K562 (cell line): ENCODE results near the gene MTG1. TPM values are rescaled to one million over a fixed set of nuclear protein-coding genes. Genes with fewer than 3 reads are reported as not detected.

ENCODE experiments used
- ATAC-seq: fragments of 200-7000 bp; cut with Tn5 transposase; 3 replicates; pipeline ENCODE4 v1.9.1; 2020; ENCODE audit warnings: moderate library complexity
- BruUV-seq: library from RNA; stranded (reverse); fragments of 400-500 nt; replicated peaks from 2 replicates; lab custom pipeline; 2021; lab: Mats Ljungman, UMichigan
- CTCF ChIA-PET: fragments of 300-600 bp; formaldehyde crosslinking; extraction: SDS; loops from one replicate; lab custom pipeline; 2021; ENCODE audit warnings: low intra/inter-chr PET ratio; lab: Yijun Ruan, JAX
- POLR2A ChIA-PET: fragments of 300-600, 350-650 bp; sonication (Branson Sonifier 250); formaldehyde crosslinking; extraction: SDS; loops from one replicate; lab custom pipeline; 2021; ENCODE audit warnings: antibody characterized with exemption, inconsistent platforms; lab: Yijun Ruan, JAX
- DNase-seq, 4 experiments: peaks; one replicate each; pipeline versions ENCODE4 v3.0.0 to v3.0.0-alpha.2; 2011 to 2018; ENCODE audit warnings: low spot score in 3 of 4, mixed read lengths in 3 of 4; ENCODE audit errors: extremely low read depth in 1 of 4
- FAIRE-seq: peaks from 2 replicates; lab custom pipeline; 2011; peaks lifted over from hg19 to GRCh38; lab: Jason Lieb, UNC
- H2AFZ ChIP-seq: 2 replicates; pipeline ENCODE4 v1.6.0; 2011; ENCODE audit warnings: low read depth, low read length, control low read depth, inconsistent platforms
- H3K27ac ChIP-seq: fragments of 200-600 bp; 3 replicates; pipeline ENCODE4 v1.8.0; 2011; ENCODE audit warnings: low read depth, mild to moderate bottlenecking, control low read depth, inconsistent platforms, low read length, moderate library complexity, mixed read lengths; ENCODE audit errors: extremely low read depth
- H3K27me3 ChIP-seq, 2 experiments: fragments of 300-600 bp in 1 of 2; 2 replicates in 1 of 2; 3 replicates in 1 of 2; pipeline versions ENCODE4 v1.6.0 to v1.8.0; 2011; ENCODE audit warnings: inconsistent platforms in 2 of 2, low read length in 2 of 2, mild to moderate bottlenecking in 1 of 2, mixed read lengths in 1 of 2, moderate library complexity in 1 of 2; ENCODE audit not compliant: control insufficient read depth in 2 of 2, insufficient read depth in 2 of 2
- H3K36me3 ChIP-seq: fragments of 300-600 bp; 3 replicates; pipeline ENCODE4 v1.8.0; 2011; ENCODE audit warnings: mild to moderate bottlenecking, low read length, inconsistent platforms; ENCODE audit not compliant: control insufficient read depth, insufficient read depth
- H3K4me1 ChIP-seq, 2 experiments: fragments of 200-600 bp in 1 of 2; replicated peaks in 1 of 2; 2 replicates in 1 of 2; 3 replicates in 1 of 2; pipeline versions ENCODE4 v1.5.1 to v1.8.0; 2011; ENCODE audit warnings: inconsistent platforms in 2 of 2, low read length in 2 of 2, mild to moderate bottlenecking in 1 of 2, mixed read lengths in 1 of 2, moderate library complexity in 1 of 2; ENCODE audit not compliant: control insufficient read depth in 2 of 2, insufficient read depth in 2 of 2
- H3K4me2 ChIP-seq: 2 replicates; pipeline ENCODE4 v1.6.1; 2011; ENCODE audit warnings: low read length, control low read depth, inconsistent platforms, mixed read lengths; ENCODE audit not compliant: insufficient read depth
- H3K4me3 ChIP-seq: fragments of 200-600 bp; sonication (generic), shearing (Covaris generic); 2 replicates; pipeline ENCODE4 v1.5.1; 2016; ENCODE audit warnings: control low read depth, inconsistent platforms
- H3K79me2 ChIP-seq: fragments of 200-600 bp; 3 replicates; pipeline ENCODE4 v1.8.0; 2011; ENCODE audit warnings: low read length, inconsistent platforms; ENCODE audit not compliant: control insufficient read depth, insufficient read depth
- H3K9ac ChIP-seq, 2 experiments: 2 replicates each; pipeline versions ENCODE4 v1.6.0 to v1.6.1; 2011; ENCODE audit warnings: low read depth in 2 of 2, low read length in 2 of 2, control low read depth in 1 of 2, inconsistent platforms in 1 of 2, mild to moderate bottlenecking in 1 of 2, mixed read lengths in 1 of 2; ENCODE audit not compliant: insufficient read depth in 1 of 2
- H3K9me1 ChIP-seq: one replicate; pipeline ENCODE4 v1.6.0; 2011; ENCODE audit warnings: inconsistent platforms, mild to moderate bottlenecking, low read length, moderate library complexity; ENCODE audit not compliant: control insufficient read depth, insufficient read depth
- H3K9me3 ChIP-seq: replicated peaks from 2 replicates; pipeline ENCODE4 v1.5.1; 2011; ENCODE audit warnings: low read depth, low read length, inconsistent platforms; ENCODE audit not compliant: control insufficient read depth, insufficient read depth
- H4K20me1 ChIP-seq: replicated peaks from 2 replicates; pipeline ENCODE4 v1.6.1; 2011; ENCODE audit warnings: low read length, inconsistent platforms, mixed read lengths; ENCODE audit not compliant: control insufficient read depth, insufficient read depth
- BDP1 ChIP-seq: IDR thresholded peaks from 3 replicates; pipeline ENCODE4 v1.6.1; 2011; ENCODE audit not compliant: insufficient read length, insufficient read depth
- HDGF ChIP-seq: fragments of 450-650 bp; IDR thresholded peaks from 2 replicates; pipeline ENCODE4 v1.6.1; 2016
- MTA3 ChIP-seq: fragments of 450-650 bp; formaldehyde crosslinking; IDR thresholded peaks from 2 replicates; pipeline ENCODE4 v1.6.1; 2017; ENCODE audit warnings: mild to moderate bottlenecking, borderline replicate concordance
- MYNN ChIP-seq, 2 experiments: sonication (generic); formaldehyde crosslinking in 1 of 2; IDR thresholded peaks; 2 replicates each; pipeline versions ENCODE4 v1.5.0 to v1.6.1; 2016 to 2020; ENCODE audit warnings: antibody characterized with exemption in 1 of 2, missing genetic modification reagents in 1 of 2
- NFIX ChIP-seq: fragments of 250-450 bp; sonication (Bioruptor Pico); IDR thresholded peaks from 2 replicates; pipeline ENCODE4 v1.4.0; 2020; ENCODE audit warnings: low read depth, mild to moderate bottlenecking, moderate library complexity
- NFYB ChIP-seq: IDR thresholded peaks from 2 replicates; pipeline ENCODE4 v1.6.1; 2011; ENCODE audit warnings: mild to moderate bottlenecking, moderate library complexity; ENCODE audit not compliant: insufficient read length; ENCODE audit errors: extremely low read depth
- PCBP2 ChIP-seq: fragments of 200-400 bp; formaldehyde crosslinking; IDR thresholded peaks from 2 replicates; pipeline ENCODE4 v1.6.1; 2018; ENCODE audit warnings: low read length, low read depth, mild to moderate bottlenecking, moderate library complexity; ENCODE audit not compliant: poor library complexity, severe bottlenecking
- PURB ChIP-seq: sonication (generic); formaldehyde crosslinking; IDR thresholded peaks from 2 replicates; pipeline ENCODE4 v1.9.0; 2021; ENCODE audit warnings: low read depth, mild to moderate bottlenecking, missing genetic modification reagents
- RBFOX2 ChIP-seq: fragments of 200-400 bp; formaldehyde crosslinking; IDR thresholded peaks from 2 replicates; pipeline ENCODE4 v1.6.1; 2017; ENCODE audit warnings: low read depth, mild to moderate bottlenecking, low read length, moderate library complexity
- SMARCC2 ChIP-seq: fragments of 450-650 bp; IDR thresholded peaks from 2 replicates; pipeline ENCODE4 v1.6.1; 2017; ENCODE audit warnings: antibody characterized with exemption, moderate library complexity, mild to moderate bottlenecking, low read depth
- ZBTB1 ChIP-seq: sonication (generic); formaldehyde crosslinking; IDR thresholded peaks from 2 replicates; pipeline ENCODE4 v1.8.1; 2023; ENCODE audit warnings: missing genetic modification reagents, low read depth, mild to moderate bottlenecking, borderline replicate concordance
- ZNF239 ChIP-seq: fragments of 250-450 bp; sonication (Bioruptor Pico); IDR thresholded peaks from 2 replicates; pipeline ENCODE4 v1.4.0; 2020; ENCODE audit warnings: mild to moderate bottlenecking
- ZNF282 ChIP-seq: sonication (generic); formaldehyde crosslinking; IDR thresholded peaks from 2 replicates; pipeline ENCODE4 v1.8.1; 2023; ENCODE audit warnings: missing genetic modification reagents
- WGBS: fragments of 100-300 bp; shearing (Covaris generic); methylation state at CpG from one replicate; pipeline ENCODE4 v1.1.6; 2016; ENCODE audit warnings: low coverage, mixed read lengths; ENCODE audit not compliant: insufficient coverage; ENCODE audit errors: missing lambda C conversion rate; 5-methylcytosine and 5-hydroxymethylcytosine counted together
- in situ Hi-C: fragments of 300-500 bp; cut with MboI; formaldehyde crosslinking; loops from 4 replicates; pipeline ENCODE4 v1.15.0; 2018; ENCODE audit warnings: inconsistent platforms, mixed read lengths
- intact Hi-C: fragments of 100-400 bp; cut with micrococcal nuclease; formaldehyde crosslinking; loops from 2 replicates; pipeline ENCODE4 v1.14.2; 2022
- polyA plus RNA-seq, 8 experiments: library from polyadenylated mRNA; depleted of rRNA in 4 of 8; stranded (reverse) in 5 of 8; unstranded in 3 of 8; fragments of >200 nt; fragmentation: Nextera tagmentation in 2 of 8; fragmentation: Illumina TruSeq in 1 of 8; extraction: Ambion mirVana in 2 of 8; extraction: Trizol in 1 of 8; gene quantifications; 2 replicates each; pipeline versions ENCODE4 v1.2.1 to v1.2.3, GENCODE V29; 2011 to 2014; ENCODE audit warnings: inconsistent platforms in 1 of 8, missing spikeins in 1 of 8
- total RNA-seq, 7 experiments: library from RNA; depleted of rRNA in 6 of 7; stranded (reverse); fragments of >200 nt in 6 of 7; fragmentation: Illumina TruSeq in 2 of 7; extraction: Trizol in 2 of 7; gene quantifications; 2 replicates each; pipeline versions ENCODE4 v1.2.1 to v1.2.3, GENCODE V29; 2011 to 2021; ENCODE audit warnings: low replicate concordance in 1 of 7
- TF ChIP-seq, protein P1 (sequence below): fragments of 250-450 bp; sonication (Bioruptor Pico); IDR thresholded peaks from 2 replicates; pipeline ENCODE4 v1.5.1; 2021; ENCODE audit warnings: mild to moderate bottlenecking

The MTG1 gene
- total and polyA plus RNA-seq, 9 of the 15 experiments (the other 6 are each of a cell fraction or from before 2014, with no cell fraction given) = 2.8 to 28.2 (median 15.4) TPM

DNA sequence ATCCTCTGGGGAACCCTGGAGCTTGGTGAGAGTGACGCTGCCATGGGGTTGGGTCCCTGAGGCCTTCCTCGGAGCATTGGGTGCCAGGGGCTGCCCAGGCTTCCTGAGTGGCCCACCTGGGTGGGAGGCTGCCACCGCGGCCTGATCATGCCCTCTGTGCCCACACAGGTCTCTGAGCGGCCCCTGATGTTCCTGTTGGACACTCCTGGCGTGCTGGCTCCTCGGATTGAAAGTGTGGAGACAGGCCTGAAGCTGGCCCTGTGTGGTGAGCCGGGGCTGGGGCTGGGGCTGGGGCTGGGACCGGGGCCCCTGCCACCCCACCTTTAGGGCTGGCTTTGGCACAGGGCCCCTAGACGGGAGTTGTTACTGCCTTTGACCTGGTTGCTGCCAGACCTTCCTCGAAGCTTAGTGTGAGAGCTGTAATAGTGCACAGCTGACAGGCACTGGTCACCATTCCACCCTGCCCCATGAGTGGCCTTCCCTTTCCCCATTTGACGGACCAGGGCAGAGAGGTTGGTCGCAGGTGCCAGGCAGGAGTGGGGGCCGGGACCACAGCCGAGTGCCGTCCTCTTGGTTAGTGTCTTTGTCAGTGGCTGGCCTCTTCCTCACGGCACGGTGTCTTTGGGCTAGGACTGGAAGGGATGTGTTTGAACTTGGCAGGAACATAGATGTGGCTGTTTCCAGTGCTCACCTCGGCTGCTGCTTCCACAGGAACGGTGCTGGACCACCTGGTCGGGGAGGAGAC, 8.2 kb downstream of the MTG1 start:
- TF ChIP-seq RBFOX2 (0 out of 2 replicates have a peak, but pooled peaks have one; percentile 8), SMARCC2 (no peak), MTA3 (no peak)
- CTCF ChIA-PET = no interaction called here
- WGBS = 93% methylated on average over 5 of the region's 21 CpGs

GRCh38 chr10:133403359-133403758, 9.4 kb downstream of the MTG1 start:
- in situ Hi-C loops (no loop called here), intact Hi-C loops (no loop called here)
- no peak for FAIRE-seq
- Histone ChIP-seq H3K4me1 (peaks cover 0 to 7% of the 10 kb centered on the region in 2 experiments; a peak in 2 of 5 replicates), H3K27me3 (no peaks in the 10 kb centered on the region), H3K36me3 (peaks cover 58% of the 10 kb centered on the region; the same call in 2 of the 3 replicates), H4K20me1 (no peaks in the 10 kb centered on the region), H3K4me2 (no peak overlapping the region), H3K27ac (no peak overlapping the region), H2AFZ (no peak overlapping the region), H3K9me3 (no peaks in the 10 kb centered on the region), H3K79me2 (peaks cover 8% of the 10 kb centered on the region; the same call in 2 of the 3 replicates), H3K4me3 (no peak overlapping the region), H3K9ac (no peak overlapping the region), H3K9me1 (no peaks in the 10 kb centered on the region)
- BruUV-seq = no TSS peak
- no peak for DNase-seq
- CTCF ChIA-PET = no interaction called here
- POLR2A ChIA-PET = no interaction called here
- ATAC-seq = no peak
- 75% methylated on average over 10 of the region's 16 CpGs for WGBS
- no peak for TF ChIP-seq ZNF282
- TF ChIP-seq MYNN (IDR thresholded peaks at IDR 0.05) = no peak
- no peak for TF ChIP-seq MYNN (CRISPR knock-in tag; IDR thresholded peaks at IDR 0.05)
- TF ChIP-seq ZNF239 (CRISPR knock-in tag) = no peak
- TF ChIP-seq ZBTB1 (CRISPR knock-in tag) = no peak
- no peak for TF ChIP-seq HDGF
- no peak for TF ChIP-seq NFYB
- TF ChIP-seq, protein P1, sequence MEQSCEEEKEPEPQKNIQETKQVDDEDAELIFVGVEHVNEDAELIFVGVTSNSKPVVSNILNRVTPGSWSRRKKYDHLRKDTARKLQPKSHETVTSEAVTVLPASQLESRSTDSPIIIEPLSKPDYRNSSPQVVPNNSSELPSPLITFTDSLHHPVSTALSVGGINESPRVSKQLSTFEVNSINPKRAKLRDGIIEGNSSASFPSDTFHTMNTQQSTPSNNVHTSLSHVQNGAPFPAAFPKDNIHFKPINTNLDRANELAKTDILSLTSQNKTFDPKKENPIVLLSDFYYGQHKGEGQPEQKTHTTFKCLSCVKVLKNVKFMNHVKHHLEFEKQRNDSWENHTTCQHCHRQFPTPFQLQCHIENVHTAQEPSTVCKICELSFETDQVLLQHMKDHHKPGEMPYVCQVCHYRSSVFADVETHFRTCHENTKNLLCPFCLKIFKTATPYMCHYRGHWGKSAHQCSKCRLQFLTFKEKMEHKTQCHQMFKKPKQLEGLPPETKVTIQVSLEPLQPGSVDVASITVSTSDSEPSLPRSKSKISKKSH (CRISPR knock-in tag) = no peak
- TF ChIP-seq PCBP2 = no peak
- no peak for TF ChIP-seq NFIX
- TF ChIP-seq PURB (CRISPR knock-in tag) = no peak
- TF ChIP-seq BDP1 = no peak

More for the DNA sequence above, 8.2 kb downstream of the MTG1 start:
- ATAC-seq (no peak), FAIRE-seq (no peak), DNase-seq (no peak)
- in situ Hi-C loops (no loop called here), intact Hi-C loops (no loop called here)
- peaks cover 3% of the 10 kb centered on the region; the same call in 2 of the 3 replicates for H3K79me2 ChIP-seq
- no peaks in the 10 kb centered on the region for H4K20me1 ChIP-seq
- peaks cover 56% of the 10 kb centered on the region; the same call in 2 of the 3 replicates for H3K36me3 ChIP-seq
- H3K4me3 ChIP-seq = no peak overlapping the region
- BruUV-seq = no TSS peak
- no peak overlapping the region for H2AFZ ChIP-seq
- POLR2A ChIA-PET = interaction anchor here (1.2 kb wide), 1 partner anchor 14 kb away, joined by 6 read pairs; no protein-coding TSS in a partner anchor
- no peak overlapping the region for H3K9ac ChIP-seq
- H3K4me1 ChIP-seq = peaks cover 0 to 7% of the 10 kb centered on the region in 2 experiments; a peak in 2 of 5 replicates
- H3K27me3 ChIP-seq = no peaks in the 10 kb centered on the region
- no peaks in the 10 kb centered on the region for H3K9me3 ChIP-seq
- no peak overlapping the region for H3K4me2 ChIP-seq
- H3K9me1 ChIP-seq = no peaks in the 10 kb centered on the region
- H3K27ac ChIP-seq = no peak overlapping the region
